T-helper 1 cell treated with Interleukin-12 subunit alpha and Interleukin-12 subunit beta and Interleukin-4 antibody, amounts not matched to agents 30 μg/mL and 1 μg/mL, for 36 hours (primary cell): ENCODE measurements around the gene RARS1.

Experiments used
- H3K27ac Mint-ChIP-seq: one replicate; pipeline ENCODE4 v1.8.0; 2021; ENCODE audit warnings: mild to moderate bottlenecking, mixed read lengths
- H3K27me3 Mint-ChIP-seq: one replicate; pipeline ENCODE4 v1.8.0; 2021; ENCODE audit warnings: low read depth, mixed read lengths
- H3K36me3 Mint-ChIP-seq: one replicate; pipeline ENCODE4 v1.8.0; 2021; ENCODE audit warnings: low read depth, mixed read lengths
- H3K4me1 Mint-ChIP-seq: one replicate; pipeline ENCODE4 v1.8.0; 2021; ENCODE audit warnings: low read depth, mixed read lengths
- H3K4me3 Mint-ChIP-seq: one replicate; pipeline ENCODE4 v1.8.0; 2021; ENCODE audit warnings: mild to moderate bottlenecking, moderate library complexity, mixed read lengths
- H3K9me3 Mint-ChIP-seq: one replicate; pipeline ENCODE4 v1.8.0; 2021; ENCODE audit warnings: mixed read lengths

Gene RARS1

GRCh38 chr5:168562279-168562678 is 76.0 kb downstream of the RARS1 start:
- Mint-ChIP-seq H3K4me1 (peaks cover 4% of the 10 kb centered on the region), H3K27ac (no peak overlapping the region), H3K36me3 (peaks cover 22% of the 10 kb centered on the region), H3K4me3 (no peak overlapping the region), H3K27me3 (no peaks in the 10 kb centered on the region), H3K9me3 (no peaks in the 10 kb centered on the region)

GRCh38 chr5:168563959-168564358 is 77.7 kb downstream of the RARS1 start:
- no peaks in the 10 kb centered on the region for H3K27me3 Mint-ChIP-seq
- H3K27ac Mint-ChIP-seq = no peak overlapping the region
- H3K4me3 Mint-ChIP-seq = no peak overlapping the region
- H3K36me3 Mint-ChIP-seq = peaks cover 24% of the 10 kb centered on the region
- H3K9me3 Mint-ChIP-seq = no peaks in the 10 kb centered on the region
- H3K4me1 Mint-ChIP-seq = peaks cover 7% of the 10 kb centered on the region

- Mint-ChIP-seq H3K27me3 (no peaks in the 10 kb centered on the region), H3K4me3 (no peak overlapping the region), H3K27ac (no peak overlapping the region), H3K36me3 (peaks cover 21% of the 10 kb centered on the region), H3K4me1 (peaks cover 8% of the 10 kb centered on the region), H3K9me3 (no peaks in the 10 kb centered on the region)
These were observed 82.5 kb downstream of the RARS1 start for GRCh38 chr5:168568738-168569137.
